GM19452 (cell line): ENCODE data around the gene TNFRSF13B.
A peak's percentile ranks its signal among the peaks of the same experiment; 100 is the strongest.
"Not testable (repeated sequence)": the region's sequence is repeated elsewhere in the genome, so short reads cannot be mapped to it uniquely, and the experiment has no call there.

Experiments used
- ATAC-seq: cut with Tn5 transposase; IDR thresholded peaks from one replicate; pipeline ENCODE4 v1.9.1; 2021; ENCODE audit not compliant: unreplicated experiment

The TNFRSF13B gene

DNA sequence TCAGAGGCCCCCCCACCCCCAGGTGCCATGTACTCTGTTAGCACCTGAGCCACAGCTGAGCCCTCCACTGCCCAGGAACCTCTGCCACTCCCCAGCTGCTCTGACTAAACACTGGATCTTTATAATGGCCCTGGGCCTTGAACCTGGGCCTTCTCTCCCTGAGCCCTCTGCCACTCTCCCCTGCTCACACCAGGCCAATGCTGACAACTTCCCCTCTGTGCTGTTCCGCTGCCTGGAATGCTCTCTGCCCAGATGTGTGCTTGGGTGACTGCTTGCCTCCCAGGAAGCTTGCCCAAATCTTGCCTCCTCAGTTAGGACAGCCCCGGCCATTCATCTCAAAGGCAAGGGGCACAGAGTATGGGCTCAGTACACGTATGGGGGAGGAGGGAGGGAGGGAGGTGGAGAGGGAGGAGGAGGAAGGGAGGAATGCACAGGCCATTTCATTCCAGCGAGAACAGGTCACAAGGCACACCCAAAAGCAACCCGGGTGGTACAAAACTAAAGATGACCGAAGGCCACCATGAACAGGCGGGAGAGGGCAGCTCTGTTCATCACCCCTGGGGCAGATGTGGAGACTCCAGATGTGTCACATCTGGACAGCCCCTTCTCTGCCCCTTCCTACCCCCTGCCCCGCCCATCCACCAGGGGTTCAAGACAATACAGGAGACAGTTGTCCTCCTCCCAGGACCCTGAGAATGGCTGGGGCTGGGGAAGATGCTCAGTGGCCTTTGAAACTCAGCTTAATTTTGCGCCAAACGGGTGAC is 15.3 kb upstream of the TNFRSF13B start:
- ATAC-seq: no peak

DNA sequence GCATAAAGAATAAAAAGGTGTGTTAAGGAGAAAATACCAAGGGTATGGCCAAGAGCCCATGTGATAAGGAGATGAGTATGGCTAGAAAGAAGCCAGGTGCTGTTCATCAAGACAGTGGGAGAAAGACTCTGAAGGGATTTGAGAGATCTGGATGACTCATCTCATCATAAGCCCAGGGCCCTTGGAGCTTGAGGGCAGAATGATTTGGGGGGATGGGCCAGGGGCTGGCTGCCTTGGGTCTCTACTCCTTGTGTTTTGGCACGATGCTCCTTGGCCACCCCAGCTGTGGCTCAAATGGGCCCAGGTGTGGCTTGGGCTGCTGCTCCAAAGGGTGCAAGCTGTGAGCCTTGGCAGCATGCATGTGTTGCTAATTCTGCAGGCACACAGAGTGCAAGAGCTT is 14.5 kb upstream of the TNFRSF13B start:
- ATAC-seq: no peak

DNA sequence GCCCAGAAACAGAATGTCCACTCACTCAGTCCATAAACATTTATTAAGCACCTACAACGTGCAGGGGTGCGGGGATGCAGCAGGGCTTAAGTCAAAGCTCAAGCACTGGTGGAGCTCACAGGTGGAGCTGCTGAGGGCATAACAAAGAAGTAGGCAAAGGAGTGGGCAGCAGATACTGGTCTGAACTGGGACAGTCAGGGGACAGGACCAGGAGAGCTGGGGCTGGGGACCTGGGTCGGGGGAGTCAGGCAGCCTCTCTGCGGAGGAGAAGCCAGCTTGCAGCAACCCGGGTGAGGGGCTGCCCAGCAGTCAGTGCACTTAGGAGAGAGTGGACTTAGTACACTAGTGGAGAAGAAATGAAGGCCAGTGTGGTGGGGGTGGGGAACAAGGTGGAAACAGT is 10.0 kb upstream of the TNFRSF13B start:
- ATAC-seq: no peak

DNA sequence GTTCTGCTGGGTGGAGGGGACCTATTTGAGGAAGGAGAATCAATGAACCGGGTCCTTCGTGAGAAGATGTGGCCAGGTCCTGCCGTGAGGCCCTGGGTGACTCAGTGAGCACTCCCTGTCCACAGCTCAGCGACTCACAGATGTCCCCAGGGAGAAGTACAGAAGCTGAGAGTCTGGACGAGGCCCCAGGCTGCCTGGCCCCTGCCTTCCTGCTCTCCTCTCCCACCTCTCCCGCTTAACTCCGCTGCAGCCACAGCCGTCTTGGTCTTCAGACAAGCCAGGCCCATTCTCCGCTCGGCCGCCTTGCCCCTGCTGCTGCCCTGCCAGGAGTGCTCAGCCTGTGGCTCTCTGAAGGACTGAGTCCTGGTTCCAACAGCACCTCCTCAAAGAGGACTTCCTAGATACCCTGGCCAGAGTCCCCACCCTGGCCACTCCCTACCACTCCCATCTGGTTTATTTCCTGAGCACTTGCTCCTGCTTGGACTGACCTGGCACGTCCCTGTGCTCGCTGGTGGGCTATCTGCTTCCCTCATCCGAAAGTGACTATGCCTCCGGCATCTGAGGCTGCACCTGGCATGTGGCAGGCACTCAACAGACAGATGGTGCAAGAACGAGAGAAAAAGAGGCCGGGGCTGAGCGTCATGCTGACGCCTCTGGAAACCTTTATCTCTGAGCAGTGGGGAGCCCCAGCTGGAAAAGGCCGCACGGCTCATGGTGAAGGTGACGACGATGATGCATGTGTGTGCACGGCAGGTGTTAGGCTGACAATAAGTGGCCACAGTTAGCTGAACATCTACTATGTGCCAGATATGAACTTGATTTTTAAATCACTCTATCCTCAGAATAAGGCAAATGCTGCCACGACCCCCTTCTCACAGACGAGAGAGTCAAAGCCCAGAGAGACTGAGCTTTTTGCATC is 9.2 kb upstream of the TNFRSF13B start:
- peak; percentile 46 for ATAC-seq

DNA sequence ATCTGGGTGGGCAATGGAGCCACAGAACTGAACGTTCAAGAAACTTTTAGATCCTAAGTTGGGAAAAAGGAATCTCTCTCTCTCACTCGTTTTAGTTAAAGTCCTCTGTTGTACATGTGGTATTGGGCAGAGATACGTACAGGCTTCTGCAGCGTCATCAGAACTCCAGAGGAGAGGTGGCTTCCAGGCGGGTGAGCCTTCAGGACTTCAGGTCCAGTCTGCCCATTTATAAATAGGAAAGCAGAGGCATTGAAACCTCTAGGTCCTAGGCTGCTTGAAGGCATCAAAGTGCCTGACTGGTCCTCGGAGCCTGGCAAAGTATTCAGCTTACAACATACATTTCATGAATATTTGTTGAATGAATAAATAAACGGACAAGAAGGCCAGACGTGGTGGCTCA is 8.1 kb upstream of the TNFRSF13B start:
- ATAC-seq: no peak

DNA sequence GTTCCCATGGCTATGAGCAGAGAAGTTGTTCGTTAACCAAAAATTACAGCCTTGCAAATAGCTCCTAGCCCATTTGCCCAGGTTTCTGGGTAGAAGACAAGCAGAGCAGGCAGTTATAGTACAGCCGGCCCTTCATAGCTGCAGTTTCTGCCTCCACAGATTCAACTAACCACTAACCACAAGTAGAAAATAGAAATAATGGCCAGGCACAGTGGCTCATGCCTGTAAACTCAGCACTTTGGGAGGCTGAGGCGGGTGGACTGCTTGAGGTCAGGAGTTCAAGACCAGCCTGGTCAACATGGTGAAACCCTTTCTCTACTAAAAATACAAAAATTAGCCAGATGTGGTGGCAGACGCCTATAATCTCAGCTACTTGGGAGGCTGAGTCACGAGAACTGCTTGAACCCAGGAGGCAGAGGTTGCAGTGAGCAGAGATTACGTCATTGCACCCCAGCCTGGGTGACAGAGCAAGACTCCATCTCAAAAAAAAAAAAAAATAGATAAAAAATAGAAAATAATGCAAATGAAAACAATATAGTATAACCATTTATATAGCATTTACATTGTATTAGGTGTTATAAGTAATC is 7.4 kb upstream of the TNFRSF13B start:
- ATAC-seq: not testable (repeated sequence)

DNA sequence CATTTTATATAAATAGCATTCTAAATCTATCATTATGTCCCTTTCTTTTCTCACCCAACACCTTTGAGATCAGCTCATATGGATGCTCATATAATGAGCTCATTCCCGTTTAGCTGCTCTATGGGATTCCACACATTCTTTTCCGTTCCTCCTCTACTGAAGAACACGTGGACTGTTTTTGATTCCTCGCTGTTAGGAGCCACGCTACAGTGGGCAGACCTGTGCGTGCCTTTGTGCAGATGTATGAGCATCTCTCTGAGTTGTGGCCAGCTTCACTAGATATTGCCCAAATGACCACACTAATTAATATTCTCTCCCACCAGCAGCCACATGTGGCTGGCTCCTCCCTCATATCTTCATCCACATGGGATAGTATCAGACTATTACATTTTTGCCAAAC is 6.0 kb upstream of the TNFRSF13B start:
- no peak for ATAC-seq

DNA sequence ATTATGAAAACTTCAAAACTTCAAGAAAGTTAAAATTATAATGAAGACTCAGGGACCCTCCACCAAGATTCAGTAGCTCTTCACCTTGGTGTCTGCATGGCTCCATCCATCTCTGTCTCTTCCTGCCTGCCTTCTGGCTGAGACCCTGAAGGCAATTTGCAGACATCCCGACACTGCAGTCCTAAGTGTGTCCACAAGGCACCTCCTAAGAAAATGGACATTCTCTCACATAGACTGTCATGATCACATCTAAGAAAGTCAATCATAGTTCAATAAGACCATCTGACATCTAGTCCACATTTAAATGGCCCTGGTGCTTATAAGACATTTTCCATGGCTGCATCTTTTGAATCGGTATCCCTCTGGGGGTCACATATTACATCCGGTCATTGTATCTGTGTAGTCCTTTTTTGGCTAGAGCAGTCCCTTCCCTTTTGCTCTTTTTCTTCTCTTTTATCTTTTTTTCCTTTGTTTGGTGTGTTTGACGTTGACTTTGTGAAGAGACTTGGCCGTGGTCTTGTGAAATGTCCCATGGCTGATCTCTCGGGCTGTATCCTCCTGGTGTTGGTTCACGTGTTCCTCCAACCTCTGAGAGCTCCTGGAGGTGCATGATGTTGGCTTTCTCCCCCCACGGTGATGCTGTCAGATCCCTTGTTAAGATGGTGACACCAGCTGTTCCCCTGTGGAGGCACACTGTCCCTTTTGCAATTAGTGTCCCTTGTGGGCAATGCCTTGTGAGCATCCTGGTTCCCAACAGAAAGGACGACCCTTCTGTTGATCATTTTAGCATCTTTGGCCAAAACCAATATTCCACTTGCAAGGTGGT is 5.0 kb upstream of the TNFRSF13B start:
- no peak for ATAC-seq

DNA sequence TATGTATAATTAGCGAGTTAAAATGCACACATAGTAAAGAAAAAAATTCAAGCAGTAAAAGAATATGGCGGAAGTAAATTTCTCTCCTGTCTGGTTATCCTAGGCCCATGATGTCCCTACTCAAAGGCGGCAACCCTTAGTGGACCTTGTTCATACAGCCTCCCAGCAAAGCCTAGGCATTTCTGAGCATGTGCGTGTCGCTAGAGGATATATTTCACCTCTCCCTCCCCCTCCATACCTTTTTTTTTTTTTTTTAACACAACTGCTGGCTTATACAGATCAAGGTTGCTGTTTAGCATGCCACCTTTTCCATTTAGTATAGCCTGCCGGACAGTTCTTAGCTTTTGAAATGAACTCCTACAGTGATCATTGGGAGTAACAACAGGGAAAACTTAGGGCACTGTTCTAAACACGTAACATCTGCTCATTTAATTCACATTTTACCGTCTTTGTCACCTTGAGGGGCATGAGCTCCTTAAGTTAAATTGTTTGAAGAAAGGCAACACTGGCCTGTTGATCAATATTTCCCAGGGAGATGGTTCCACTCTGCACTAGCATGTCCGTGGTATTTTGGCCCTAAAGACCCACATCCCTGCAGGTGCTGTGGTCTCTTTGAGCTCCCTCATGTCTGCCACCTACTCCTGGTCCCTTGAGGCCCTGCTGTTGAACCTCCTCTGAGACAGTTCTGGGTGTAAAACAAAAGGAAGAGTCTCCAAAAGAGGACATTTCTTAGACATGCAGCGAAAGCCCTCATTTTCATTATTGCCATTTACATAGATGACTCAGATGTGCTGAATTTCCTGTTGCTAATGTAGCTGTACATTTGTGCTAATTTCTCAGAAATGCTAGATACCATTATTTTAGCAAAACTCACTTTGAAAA is 4.1 kb upstream of the TNFRSF13B start:
- ATAC-seq: no peak

DNA sequence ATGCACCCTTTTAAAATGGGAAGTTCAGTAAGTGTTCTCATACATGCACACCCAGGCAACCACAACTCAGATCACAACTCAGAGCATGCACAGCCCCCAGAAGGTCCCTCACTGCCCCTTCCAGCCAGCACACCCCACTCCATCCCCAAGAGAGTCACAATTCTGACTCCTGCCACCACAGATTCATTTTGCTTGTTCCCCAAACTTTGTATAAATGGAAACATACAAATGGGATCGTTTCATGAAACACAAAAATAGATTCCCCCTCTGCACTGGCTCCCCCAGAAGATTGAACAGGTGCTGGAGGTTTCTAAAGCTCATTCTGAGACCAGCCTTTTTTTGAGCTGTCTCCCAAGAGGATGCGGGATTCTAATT is 3.3 kb upstream of the TNFRSF13B start:
- no peak for ATAC-seq

DNA sequence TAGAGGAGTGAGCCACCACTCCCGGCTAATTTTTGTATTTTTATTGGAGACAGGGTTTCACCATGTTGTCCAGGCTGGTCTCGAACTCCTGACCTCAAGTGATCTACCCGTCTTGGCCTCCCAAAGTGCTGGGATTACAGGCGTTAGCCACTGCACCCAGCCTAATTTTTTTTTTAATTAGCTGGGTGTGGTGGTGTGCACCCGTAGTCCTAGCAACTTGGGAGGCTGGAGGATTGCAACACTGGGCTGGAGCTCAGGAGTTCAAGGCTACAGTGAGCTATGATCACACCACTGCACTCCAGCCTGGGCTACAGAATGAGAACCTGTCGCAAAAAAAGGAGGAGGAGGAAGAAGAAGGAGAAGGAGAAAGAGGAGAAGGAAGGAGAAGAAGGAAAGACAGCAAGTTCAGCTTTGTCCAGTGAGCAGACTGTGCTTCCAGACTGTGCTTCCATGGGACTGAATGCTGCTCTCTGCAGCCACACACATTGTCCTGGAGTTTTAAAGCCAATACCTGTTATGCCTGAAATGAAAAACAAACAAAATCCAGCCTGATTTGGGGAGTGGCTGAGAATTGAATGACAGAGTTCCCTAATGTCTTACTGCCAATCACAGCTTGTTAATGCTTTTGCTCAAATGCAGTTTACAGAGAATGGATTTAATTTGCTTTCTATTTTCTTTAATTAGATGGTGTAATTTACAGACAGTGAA is 2.8 kb upstream of the TNFRSF13B start:
- ATAC-seq: no peak

DNA sequence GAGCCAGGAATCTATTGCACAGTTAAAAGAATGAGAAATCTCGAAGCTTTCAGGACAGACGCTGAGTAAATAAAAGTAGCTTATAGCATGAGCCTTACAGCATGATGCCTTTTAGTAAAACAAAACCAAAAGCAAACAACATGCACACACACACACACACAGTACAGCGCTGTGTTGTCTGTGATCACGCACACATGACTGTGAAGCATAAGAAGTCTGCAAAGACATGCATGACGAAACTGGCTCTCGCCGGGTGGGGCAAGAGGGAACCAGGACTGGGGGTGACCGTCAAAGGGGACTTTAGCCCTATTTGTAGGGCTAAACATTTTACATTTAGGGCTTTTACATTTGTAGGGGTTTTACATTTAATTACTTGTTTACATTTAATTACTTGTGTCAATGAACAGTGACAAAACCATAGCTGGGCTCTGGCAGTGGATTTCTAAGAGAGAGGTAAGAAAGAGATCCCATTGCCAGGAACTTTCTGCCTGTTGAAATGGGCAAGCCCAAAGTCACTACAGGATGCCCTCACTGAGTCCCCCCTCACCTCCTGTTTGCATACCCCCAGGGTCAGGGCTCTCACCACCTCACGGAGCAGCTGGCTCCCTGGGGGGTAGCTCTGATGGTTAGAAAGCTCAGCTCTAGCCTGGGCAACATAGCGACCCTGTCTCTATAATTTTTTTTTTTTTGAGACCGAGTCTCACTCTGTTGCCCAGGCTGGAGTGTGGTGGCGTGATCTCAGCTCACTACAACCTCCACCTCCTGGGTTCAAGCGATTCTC is 2.0 kb upstream of the TNFRSF13B start:
- peak; percentile 39 for ATAC-seq

DNA sequence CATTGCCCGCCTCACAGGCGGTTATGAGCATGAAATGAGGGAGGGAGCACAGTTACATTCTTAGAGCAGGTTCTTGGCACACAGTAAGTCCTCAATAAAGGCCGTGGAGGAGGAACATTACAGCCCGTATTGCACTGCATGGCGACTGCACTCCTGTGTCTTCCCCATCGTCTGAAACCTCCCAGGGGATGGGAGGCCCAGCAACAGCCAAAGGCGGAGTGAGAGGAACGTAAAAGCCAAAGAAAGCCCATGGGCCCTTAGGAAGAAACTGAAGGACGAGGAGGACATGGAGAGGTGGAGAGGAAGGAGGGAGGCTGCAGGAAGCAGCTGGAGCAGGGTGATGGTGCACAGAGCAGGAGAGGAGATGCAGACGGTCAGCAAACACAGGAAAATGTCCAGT is 1.1 kb upstream of the TNFRSF13B start:
- ATAC-seq: not testable (repeated sequence)

DNA sequence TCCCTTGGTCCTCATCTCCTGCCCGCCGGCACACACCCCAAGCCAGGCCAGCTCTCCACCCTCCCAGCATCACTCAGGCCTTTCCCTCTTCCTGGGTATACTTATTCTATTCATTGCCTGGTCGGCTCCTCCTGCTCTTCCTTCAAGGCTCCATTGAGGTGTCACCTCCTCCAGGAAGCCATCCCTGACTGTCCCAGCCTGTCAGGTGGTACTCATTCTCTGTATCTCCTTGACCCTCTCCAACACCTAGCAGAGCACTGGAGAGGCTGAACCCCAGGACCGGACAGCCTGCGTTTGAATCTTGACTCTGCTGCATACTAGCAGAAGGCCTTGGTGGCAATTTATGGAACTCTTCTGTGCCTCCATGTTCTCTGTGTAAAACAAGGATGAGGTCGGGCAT is 428 bp upstream of the TNFRSF13B start:
- ATAC-seq: no peak

DNA sequence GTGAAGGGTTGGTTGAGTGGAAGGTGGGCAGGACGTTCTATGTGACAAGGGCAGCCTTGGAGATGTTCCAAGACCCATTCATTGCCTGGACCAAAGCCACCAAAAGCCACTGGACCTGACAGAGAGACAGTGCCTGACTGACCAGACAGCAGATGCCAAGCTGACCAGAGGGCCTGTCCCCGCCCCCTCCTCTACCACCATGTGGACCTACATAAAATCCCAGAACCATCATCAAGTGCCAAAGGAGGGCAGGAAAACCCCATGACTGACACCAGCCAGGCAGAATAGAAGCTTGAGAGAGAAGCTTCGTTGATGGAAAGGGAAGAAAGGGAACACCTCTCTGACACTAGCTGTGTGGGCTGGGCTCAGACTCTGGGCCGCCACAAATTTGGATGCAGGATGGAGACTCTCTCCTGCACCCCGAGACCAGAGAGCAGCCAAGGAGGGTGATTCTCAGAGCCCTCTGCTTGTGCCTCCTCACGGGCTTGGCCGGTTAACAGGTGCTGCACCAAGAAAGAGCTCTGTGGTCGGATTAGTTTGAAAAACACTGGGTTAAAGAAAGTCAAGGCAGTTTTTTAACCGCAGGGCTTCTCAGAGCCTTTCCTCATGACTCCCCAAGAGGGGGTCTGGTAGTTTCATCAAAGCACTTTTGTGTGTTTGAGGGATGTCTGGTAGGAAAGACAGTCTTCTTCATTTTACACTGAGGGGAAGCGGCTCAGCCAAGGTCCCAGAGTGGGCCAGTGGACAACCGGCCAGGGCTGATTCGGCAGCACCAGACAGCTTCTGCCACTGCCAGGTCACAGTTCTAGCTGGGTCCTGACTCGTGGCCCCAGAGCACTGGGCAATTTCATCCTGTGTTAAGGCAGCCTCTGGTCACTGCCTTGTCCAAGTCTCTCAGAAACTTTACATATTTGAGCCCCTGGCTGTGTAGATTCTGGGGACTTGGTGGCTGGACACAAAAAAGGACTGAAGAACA is 1.7 kb downstream of the TNFRSF13B start:
- no peak for ATAC-seq

DNA sequence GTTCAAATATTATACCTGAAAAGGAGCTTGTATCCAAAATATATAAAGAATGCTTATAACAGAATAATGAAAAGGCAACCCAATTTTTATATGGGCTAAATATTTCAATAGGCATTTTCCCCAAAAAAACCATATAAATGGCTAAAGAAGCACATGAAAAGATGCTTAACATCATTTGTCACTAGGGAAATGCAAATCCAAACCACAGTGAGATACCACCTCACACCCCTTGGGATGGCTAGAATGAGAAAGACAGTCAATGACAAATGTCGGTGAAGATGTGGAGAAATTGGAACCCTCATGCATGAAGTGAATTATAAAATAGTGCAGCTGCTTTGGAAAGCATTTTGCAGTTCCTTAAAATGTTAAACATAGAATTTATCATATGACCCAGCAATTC is 3.1 kb downstream of the TNFRSF13B start:
- no peak for ATAC-seq

DNA sequence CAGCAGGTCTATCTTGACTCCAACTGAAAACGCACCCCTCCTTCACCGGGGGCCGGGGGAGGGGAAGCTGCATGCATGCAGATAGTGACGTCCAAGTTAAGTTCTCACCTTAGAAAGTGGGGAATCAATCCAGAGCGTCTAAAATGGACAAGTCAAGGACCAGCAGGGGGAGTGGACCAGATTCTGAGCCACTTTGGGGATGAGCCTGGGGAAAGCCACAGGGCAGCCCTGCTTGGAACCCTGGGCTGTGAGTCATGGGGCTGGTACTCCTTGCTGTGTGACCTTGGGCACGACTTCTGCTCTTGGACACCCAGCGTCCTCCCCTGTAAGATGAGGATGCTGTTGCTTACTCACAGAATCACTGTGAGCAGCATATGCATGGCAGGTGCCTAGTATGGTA is 9.1 kb downstream of the TNFRSF13B start:
- ATAC-seq: no peak

DNA sequence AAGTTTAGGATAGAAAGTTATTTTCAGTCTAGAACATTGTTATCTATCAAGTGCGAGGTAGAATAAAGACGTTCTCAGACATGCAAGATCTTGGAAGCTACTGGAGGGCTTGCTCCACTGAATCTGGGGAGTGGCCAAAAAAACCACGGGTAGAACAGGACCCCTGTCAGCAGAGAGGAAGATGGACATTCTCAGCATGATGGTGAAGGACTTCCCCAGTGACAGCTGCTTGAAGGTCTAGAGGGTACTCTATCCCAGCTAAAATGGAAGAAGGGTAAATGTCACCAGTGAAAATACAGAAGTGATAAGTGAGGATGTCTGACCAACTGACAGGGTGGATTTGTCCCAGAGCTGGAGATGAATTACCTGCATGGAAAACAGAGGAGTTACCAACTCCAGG is 10.1 kb downstream of the TNFRSF13B start:
- ATAC-seq: no peak
